H1 (cell line): ENCODE data around the gene EDA. TPM values are rescaled to one million over a fixed set of nuclear protein-coding genes. Genes with fewer than 3 reads are reported as not detected.

Experiments used
- FOSL1 ChIP-seq: IDR thresholded peaks from 2 replicates; pipeline ENCODE4 v1.6.1; 2011; ENCODE audit warnings: mild to moderate bottlenecking, low read depth, low read length, moderate library complexity; ENCODE audit not compliant: insufficient read depth
- NANOG ChIP-seq: IDR thresholded peaks from 2 replicates; pipeline ENCODE4 v1.6.1; 2011; ENCODE audit warnings: low read length, low read depth, mild to moderate bottlenecking, inconsistent platforms; ENCODE audit not compliant: insufficient read depth, poor library complexity, severe bottlenecking
- PHF8 ChIP-seq: fragments of 200-600 bp; sonication (generic); conservative IDR thresholded peaks from 2 replicates; pipeline ENCODE4 v1.7.1; 2012; ENCODE audit warnings: low read depth, mild to moderate bottlenecking, inconsistent platforms, low read length, moderate library complexity
- SIRT6 ChIP-seq: IDR thresholded peaks from one replicate; pipeline ENCODE4 v1.7.1; 2012; ENCODE audit warnings: low read length, inconsistent platforms
- SP2 ChIP-seq: IDR thresholded peaks from 2 replicates; pipeline ENCODE4 v1.6.1; 2012; ENCODE audit warnings: mild to moderate bottlenecking, low read length, inconsistent platforms
- polyA plus RNA-seq, 7 experiments: library from polyadenylated mRNA; depleted of rRNA in 3 of 7; stranded (reverse) in 5 of 7; unstranded in 2 of 7; fragments of >200 nt in 5 of 7; fragments of 200-250 nt in 2 of 7; gene quantifications; 1 replicate in 5 of 7; 2 replicates in 1 of 7; 4 replicates in 1 of 7; pipeline versions ENCODE4 v1.2.1 to v1.2.3, GENCODE V29; 2011 to 2013; ENCODE audit warnings: missing spikeins in 2 of 7, mixed read lengths in 2 of 7
- total RNA-seq: library from RNA; stranded (reverse); fragmentation: NEBNext Ultra II Directional; extraction: Animal tissue kit (Norgen Biotek cat#: 25700); gene quantifications from 2 replicates; pipeline ENCODE4 v1.2.1, GENCODE V29; 2021

EDA gene
- total and polyA plus RNA-seq, 2 of the 8 experiments (the other 6 are each of a cell fraction or from before 2014, with no cell fraction given), result 7.5 to 10.5 TPM

DNA sequence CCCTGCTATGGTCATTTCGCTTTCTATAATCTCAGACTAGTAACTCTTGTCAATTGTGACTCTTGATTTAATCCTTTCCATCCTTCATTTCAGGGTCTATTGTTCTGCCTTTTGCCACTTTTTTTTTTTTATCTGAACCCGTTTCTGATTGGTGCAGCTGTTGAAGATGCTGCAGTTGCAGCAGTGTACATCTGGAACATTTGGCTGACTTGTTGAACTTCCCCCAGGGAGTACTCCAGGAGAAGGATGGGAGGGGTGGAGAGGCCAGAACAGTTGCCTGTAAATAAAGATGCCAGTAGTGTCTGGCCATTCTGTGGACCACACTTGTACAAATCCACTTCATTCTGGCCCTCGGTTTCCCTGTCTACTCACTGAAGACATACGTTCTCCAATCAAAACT, 1.0 kb upstream of the EDA start (continued):
- TF ChIP-seq NANOG, result no peak
- TF ChIP-seq SP2, result no peak
- TF ChIP-seq PHF8, result no peak
- no peak for TF ChIP-seq FOSL1
- no peak for TF ChIP-seq SIRT6
